ENCODE results near the gene LRCH1.
A peak's percentile ranks its signal among the peaks of the same experiment; 100 is the strongest.
"Not testable (repeated sequence)": the region's sequence is repeated elsewhere in the genome, so short reads cannot be mapped to it uniquely, and the experiment has no call there.

LRCH1 gene

DNA sequence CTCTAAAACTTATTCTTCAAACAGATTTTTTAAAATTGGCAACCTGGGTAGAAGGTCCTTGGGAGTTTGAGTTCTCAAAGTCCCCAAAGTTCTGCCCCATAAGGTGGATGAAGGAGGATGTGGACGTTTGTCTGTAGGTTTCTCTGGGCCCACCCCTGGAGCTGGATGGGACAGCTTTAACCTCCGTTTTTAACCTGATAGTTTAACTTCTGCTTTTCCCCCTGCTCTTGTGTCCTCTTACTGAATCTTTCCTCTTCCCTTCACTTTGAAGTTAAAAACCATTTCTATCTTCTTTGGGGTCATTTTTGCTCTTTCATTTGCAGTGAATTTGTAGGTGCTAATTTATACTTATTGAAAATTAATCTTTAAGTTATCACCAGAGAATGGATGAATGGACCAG, 164.9 kb downstream of the LRCH1 start:
- DNase-seq: no peak

DNA sequence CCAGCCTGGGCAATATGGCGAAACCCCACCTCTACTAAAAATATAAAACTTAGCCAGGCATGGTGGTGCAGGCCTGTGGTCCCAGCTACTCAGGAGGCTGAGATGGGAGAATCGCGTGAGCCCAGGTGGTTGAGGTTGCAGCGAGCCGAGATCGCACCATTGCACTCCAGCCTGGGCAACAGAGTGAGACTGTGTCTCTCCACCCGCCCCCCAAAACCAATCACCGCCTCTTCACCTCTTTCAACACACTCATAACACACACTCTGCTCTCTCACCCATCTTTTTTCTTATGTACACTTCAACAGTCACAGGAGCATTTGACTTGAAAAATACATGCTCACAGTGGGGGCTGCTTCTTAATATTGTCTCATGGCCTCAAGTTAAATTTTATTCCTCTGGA, 167.2 kb downstream of the LRCH1 start:
- no peak for DNase-seq

DNA sequence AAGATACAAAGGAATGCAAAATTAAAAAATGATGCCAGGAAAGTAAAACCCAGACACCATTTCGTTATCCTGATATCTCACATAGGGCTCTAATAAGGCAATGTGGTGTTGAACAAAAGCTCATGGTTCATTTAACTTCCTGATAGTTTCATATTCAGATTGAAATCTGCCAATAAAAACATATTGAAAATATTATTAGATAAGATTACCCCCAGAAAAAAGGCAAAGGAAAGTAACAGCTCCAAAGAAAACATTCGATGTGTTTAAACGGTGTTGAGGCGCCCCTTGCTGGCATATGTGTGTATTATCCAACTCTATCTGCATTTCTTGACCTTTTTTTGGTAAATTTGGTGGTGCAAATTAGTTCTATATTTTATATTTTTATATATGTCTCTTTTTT, 168.1 kb downstream of the LRCH1 start:
- peak; percentile 61 for DNase-seq

DNA sequence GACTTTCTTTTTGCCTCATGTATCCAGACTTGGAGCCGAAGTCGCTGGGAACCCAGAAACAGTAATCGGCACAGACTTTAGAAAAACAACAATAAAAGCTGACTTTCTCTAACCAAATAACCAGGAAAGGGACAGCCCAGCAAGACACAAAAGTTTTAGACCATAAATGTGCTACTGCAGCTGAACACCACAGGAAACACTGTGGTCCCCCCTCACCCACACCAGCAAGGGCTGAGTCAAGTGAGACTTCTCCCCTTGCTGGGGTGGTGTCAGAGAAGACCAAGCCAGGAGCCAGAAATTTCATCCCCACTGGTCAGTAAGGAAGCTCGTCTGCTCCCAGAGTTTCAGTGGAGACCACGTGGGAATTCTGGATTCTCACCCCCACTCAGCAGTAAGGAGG, 173.4 kb downstream of the LRCH1 start:
- no peak for DNase-seq

DNA sequence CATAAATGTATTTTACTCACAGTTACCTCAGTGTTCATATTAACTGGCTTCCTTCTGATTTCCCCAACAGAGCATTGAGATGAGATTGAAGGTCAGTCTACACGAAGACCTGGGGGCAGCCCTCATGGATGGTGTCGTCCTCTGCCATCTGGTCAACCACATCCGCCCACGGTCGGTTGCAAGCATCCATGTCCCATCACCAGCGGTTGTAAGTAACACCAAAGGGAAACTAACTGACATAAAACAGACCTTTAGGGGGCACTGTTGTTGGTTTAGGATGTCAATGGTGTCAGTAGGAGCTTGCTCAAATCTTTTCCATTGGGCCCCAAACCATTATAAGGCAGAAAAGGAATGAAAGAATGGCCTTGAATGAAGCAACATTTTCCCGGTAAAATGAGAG, 175.8 kb downstream of the LRCH1 start:
- no peak for DNase-seq

DNA sequence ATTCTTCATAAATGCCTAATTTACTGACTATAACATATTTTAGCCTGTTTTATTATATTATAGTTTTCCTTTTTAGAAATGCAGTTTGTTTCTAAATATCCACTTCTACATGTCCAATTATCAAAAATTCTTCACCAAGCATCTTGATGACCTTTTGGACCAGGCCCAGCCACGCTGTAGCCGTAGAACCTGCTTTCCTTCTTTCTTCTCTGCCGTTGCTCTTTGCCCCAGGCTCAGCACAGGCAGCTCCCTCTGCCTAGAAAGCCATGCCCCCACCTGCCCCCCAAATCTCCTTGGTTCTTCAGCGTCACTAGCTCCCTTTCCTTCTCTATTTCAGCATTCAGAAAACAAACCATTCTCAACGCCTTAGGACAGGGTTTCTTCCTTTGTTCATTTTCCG, 178.6 kb downstream of the LRCH1 start:
- no peak for DNase-seq

DNA sequence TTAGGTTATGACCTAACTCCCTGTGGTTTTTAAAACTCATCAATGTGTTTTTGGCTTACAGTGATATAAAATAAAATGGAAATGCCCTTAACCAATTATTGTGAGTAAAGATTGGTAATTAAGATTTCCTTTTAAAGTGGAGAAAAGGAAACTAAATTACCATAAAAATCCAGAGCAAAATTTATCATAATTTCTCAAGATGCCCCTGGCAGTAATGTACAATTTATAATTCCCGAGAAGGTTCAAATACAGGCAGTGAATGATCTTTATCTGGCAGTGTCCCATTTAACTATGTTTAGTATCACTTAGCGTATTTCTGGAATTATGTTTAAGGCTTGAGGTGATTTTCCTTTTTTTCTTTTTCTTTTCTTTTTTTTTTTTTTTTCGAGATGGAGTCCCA, 182.5 kb downstream of the LRCH1 start:
- DNase-seq: no peak

DNA sequence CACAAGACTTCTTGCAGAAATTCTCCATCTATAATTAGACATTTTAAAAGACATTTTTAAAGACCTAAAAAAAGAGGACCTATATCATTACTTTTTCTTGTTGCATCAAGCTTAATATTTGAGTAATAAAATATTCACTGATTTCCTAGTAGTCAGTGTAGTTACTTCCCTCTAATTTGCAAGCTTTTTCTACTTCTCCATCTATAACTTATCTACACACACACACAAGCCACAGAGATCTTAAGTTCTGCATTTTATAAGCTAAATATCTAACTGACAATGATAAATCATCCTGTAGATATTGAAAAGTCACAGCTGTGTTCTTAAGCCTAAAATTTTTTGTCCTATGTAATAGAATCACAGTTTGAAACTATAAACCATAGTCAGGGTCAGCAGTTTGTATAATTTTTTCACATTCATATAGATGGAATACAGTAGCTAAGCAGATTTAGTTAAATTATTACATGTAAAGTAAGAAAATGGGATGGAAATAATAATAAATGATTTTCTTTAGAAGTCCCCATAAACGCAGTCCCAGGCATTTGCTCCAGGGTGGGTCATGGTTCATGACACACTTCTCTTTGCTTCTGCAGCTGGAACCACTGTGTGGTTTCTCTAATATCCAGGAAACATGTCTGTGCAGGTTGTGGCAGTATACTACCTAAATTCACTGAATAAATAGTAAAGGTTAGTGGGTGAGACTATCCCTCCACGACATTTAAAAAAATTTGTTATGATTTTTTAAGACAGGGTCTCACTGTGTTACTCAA, 183.8 kb downstream of the LRCH1 start:
- no peak for DNase-seq

DNA sequence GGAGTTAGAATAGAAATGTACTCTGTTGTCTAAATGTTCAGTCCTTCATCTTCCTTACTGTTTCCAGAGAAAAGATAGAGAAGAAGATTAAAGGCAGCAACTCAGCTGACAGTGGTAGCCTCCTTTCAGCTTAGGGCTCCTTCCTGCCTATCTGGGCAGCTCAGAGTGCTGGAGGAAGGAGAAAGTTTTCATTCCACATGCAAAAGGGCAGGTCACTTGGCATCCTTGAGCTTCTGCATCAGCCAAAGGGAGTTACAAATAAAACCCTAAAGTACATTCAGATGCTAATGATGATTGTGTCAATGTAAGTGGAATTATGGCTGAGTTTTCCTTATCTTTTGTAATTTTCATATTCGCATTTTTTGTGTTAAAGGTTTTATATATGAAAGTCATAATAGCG, 185.1 kb downstream of the LRCH1 start:
- DNase-seq: no peak

DNA sequence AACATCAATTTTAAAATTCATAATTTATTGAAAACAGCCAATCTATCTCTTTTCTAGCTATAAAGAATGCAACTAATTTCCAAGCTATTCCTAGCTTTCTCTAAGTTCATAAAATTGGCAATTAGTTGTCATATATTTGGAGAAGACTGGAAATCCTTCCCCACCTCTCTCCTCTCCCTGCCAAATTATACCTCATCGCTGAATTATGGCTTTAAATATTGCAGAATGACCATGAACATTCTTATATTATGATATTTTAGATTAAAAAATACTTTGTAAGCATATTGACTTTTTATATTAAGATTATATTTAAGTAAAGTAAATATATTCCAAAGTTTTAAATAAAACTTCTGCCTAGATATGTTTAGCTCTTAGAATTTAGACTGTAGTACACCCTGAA, 185.8 kb downstream of the LRCH1 start:
- no peak for DNase-seq

DNA sequence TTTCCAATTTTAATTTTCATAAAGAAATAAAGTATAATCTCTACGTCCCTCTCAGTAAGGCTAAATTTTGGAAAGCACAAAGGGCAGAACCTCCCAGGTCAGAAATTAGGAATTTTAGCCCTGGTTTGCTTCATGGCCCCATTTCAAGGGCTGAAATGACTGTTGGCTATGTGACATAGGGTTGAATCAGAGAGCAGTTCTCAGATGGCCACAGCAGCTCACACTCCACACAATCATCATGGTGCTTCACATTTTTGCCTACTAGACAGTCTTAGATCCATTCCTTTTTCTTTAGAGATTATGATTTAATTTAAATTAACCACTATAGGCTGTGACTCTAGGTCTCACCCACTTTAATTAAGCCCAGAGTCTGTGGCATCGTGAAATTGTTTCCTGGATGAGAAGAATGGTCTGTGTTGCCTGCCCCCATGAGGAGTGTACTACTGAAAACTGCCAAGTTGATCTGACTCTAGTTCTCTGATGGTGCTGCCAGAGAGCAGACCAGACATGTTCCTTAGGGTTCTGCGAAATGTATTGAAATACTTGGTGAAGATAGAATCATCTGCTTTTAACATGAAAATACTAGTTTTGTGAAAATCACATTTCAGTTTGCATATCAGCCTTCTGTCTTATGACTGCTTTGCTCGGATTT, 186.6 kb downstream of the LRCH1 start:
- no peak for DNase-seq

DNA sequence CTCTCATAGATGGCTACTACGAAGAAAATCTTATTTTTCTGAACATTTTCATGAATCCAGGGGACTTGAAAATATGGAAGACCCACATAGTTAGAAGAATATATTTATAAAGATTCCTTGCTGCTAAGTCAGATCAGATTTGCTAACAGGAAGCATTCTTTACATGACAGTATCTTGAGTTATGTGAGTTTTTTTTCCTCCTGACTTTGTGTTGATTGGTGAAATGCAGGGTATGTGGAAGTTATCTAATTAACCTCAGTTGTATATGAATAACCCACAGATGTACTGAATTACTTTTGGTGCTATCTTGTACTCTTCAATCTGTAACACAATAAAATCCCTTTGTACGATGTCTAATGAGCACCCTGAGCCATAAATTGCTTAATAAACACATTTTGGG, 190.2 kb downstream of the LRCH1 start:
- DNase-seq: peak; percentile 64

DNA sequence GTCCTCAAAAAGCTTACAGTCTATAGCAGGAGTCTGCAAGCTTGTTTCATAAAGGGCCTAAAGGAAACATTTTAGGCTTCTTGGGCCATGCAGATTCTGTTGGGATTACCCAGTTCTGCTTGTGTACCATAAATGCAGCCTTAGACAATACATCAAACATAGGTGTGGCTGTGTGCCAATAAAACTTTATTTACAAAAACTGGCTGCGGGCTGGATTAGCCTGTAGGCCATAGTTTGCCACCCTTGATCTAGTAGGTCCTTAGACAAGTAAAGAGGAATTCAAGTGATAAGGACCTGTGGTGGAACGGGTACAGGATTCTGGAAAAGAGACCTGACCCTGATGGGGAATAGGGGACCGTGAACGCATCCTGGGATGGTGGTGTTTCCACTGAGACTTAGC, 192.1 kb downstream of the LRCH1 start:
- DNase-seq: no peak

DNA sequence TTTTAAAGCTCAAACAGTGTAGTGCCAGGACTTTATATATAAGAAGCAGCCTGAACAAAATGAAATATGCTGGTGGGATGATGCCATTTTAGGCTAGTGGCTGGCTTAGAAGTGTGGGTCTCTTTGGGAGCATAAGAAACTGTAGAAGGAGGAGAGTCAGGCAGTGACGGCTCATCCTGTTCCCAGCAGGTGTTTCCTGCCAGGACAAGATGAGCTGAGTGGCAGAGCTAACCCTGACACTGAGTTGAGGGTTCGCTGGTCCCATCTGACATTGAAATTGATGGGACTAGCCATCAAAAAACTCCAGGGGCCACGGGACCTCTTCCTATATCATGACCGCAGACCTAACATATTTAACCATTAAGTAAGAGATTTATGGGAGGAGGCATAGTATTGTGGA, 192.7 kb downstream of the LRCH1 start:
- no peak for DNase-seq

DNA sequence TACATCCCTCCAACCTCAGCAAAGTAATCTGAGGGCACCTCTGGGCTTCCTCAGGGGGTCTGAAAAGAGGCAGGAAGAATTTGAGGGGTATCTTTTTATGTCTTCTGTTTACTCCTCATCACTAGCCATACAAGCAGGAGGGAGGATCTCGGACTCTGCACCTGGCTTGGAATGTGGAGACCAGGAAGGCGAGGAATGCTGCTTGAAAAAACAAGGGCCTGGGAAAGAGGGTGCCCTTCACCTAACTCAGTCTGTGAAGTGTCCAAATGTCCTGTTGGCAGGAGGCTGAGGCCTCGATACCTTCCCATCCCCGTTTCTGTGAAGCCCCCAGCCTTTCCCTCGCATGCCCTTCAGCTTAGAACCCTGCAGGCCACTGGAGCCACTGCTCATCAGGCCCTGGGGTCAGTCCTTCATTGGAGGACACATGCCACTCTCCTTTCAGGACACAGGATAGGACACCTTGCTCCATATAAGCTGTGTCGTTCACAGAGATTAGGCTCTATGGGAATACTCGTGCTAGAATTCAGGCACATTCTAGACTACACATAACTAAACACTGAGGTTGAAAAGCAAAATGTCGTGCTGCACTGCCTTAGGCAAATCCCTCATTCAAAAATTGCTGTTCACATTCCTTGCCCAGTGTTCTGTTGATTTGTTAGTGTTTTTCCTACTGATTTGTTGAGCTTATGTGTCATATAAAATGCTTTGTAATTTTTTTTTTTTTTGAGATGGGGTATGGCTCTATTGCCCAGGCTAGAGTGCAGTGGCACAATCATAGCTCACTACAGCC, 194.3 kb downstream of the LRCH1 start:
- DNase-seq: no peak

DNA sequence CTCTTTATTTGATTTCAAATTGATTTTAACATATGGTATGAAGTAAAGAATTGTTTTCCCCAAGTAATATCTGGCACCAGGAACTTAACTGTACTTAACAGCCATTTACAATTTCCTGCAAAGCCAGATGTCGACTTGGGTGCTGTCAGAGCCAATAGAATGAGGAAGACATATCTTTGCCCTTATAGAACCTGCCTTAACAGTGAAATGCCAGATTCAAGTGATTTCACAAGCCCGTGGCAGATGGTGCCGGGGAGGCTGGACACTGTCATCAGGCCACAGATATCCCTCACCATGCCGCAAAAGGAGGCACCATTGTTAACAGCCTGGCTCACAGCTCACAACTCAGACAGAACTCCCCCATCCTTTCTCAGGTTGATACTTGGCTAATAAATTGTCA, 195.3 kb downstream of the LRCH1 start:
- no peak for DNase-seq

DNA sequence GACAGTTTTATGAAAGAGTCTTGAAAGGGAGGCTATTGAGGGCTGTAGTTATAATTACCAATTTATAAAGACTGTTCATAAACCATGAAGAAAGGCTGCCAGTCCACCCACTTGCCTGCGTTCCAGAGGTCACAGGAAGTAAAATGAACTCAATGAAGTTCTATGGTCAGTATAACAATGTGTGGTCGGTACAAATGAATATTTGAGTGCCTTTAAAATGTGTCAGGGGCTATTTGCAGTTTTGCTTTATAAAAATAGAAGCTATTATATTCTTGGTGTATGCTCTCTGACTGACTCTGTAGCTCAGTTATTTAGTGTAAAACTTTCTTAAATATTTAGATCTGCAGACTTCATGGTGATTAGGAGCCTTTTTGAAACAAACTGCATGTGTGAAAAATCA, 197.0 kb downstream of the LRCH1 start:
- DNase-seq: no peak

DNA sequence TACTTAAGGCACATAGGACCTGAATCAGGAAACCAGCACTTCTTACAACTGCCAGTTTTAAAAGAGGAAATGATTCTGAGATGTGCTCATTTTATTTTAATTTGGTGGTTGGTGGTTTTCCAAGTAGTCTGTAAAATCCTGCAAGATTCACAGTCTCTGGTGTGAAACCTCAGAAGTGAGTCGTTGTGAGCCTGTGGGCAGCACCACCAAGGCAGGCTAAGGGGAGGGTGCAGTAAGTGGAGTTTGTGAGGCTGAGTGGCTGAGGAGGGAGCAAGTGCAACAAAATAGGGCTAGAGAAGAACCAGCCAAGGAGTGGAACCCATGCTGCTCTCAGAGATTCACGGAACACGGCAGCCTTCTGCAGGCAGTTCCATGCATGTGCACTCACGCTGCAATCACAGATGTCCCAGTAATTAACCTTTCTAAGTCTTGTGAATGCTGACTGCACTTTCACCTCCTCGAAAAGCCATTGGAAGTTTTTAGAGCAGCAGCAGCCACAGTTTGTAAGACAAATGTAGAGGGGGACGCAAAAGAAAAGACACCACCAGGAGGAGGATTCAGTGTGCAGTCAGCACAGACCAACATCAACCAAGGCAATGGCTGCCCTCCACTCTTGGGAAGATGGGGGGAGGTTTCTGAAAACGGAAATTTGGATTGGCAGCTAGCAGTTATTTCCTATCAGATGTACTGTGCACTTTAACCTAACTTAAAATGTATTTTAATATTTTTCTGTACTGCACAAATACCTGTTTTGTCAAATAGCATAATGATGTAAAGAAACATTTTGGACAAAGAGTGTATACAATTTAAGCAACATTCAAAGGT, 199.1 kb downstream of the LRCH1 start:
- peak; percentile 54 for DNase-seq

DNA sequence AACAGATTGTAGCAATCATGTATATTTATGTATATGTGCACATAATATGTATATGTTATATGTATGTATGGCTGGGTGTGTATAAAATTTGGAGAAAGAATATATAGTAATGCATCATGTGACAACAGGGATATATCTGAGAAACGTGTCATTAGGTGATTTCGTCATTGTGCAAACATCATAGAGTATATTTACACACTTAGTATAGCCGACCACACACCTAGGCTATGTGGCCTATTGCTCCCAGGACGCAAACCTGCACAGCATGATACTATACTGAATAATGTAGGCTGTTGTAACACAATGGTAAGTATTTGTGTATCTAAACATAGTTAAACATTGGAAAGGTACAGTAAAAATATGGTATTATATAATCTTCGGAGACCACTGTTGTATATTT, 200.2 kb downstream of the LRCH1 start:
- no peak for DNase-seq

DNA sequence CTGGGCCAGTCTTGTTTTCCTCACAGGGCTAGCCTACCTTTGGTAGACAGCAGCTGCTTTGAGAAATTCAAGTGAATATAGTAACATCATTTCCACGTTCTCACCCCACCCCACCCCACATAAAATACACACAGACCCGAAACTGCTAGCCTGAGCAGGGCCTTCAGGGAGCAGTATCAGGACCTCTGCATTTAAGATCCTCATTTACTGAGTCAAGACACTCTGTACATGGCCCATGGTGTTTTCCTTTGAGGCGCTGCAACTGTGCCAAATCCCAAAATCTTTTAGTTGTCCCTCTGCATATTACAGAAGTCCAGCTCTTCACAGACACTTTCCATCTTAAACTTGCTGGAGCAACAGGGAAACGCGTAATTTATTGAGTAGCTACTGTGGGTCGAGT, 200.9 kb downstream of the LRCH1 start:
- DNase-seq: no peak

DNA sequence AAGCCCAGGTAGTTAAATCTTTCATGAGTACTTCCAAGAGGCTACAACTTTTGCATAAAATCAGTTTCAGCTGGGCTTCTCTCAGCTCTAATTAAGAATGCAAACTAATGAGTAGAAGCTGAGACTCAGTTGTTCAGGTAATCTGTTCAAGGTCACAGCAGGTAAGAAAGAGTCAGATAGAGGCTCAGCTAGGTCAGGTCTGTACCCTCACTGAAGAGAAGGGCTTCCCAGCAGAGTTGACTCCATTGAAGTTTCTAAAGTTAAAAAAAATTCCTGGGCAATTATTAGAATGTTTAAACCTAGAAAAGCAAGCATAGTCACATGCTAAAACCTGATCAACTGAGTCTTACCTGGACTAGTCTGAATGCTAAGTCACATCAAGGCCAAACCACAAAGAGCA, 201.8 kb downstream of the LRCH1 start:
- no peak for DNase-seq

DNA sequence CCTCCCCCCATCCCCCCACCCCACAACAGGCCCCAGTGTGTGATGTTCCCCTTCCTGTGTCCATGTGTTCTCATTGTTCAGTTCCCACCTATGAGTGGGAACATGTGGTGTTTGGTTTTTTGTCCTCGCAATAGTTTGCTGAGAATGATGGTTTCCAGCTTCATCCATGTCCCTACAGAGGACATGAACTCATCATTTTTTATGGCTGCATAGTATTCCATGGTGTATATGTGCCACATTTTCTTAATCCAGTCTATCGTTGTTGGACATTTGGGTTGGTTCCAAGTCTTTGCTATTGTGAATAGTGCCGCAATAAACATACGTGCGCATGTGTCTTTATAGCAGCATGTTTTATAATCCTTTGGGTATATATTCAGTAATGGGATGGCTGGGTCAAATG, 202.5 kb downstream of the LRCH1 start:
- not testable (repeated sequence) for DNase-seq

DNA sequence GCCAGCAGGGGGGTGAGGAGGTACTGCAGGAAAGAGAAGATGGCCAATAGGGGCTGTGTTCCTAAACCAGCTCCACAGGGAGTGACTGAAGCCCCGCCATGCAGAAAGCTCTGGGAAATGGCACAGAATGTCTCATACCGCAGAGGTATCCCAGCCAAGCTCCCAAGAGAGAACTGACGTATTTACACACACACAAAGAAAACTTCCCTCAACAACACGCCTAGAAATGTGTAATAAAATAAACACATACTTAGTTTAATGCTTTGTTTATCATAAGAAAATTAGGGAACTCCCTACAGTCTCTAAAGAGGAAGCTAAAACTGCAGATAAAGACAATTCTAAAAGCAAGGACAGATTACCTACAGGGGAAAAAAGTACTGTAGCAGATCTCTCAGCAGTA, 204.0 kb downstream of the LRCH1 start:
- DNase-seq: peak; percentile 73

All from fibroblast of skin of scalp (primary cell).